ENCODE results near the gene LAMTOR3.
"Not testable (repeated sequence)": the region's sequence is repeated elsewhere in the genome, so short reads cannot be mapped to it uniquely, and the experiment has no call there.

LAMTOR3 gene

GRCh38 chr4:99830051-99830450, 64.2 kb downstream of the LAMTOR3 start:
- DNase-seq (ENCODE audit: low read depth): not testable (repeated sequence)

GRCh38 chr4:99828477-99828876, 65.8 kb downstream of the LAMTOR3 start:
- no peak for DNase-seq (ENCODE audit: low read depth)

Data from stimulated activated CD8-positive, alpha-beta memory T cell treated with anti-CD3 and anti-CD28 coated beads, Interleukin-7, amount 100 ng/mL, for 24 hours (primary cell).